Astrocyte (in vitro differentiated cells and primary cell): ENCODE measurements around the gene SRL.

Experiments used
- EZH2 ChIP-seq: IDR thresholded peaks from 2 replicates; pipeline ENCODE4 v1.6.1; 2012; ENCODE audit warnings: mild to moderate bottlenecking, low read length, inconsistent platforms; ENCODE audit not compliant: insufficient read depth
- TF ChIP-seq, protein P1 (sequence below): IDR thresholded peaks from 2 replicates; pipeline ENCODE4 v1.5.1; 2011; ENCODE audit warnings: low read depth, mild to moderate bottlenecking, inconsistent platforms, low read length, moderate library complexity; ENCODE audit not compliant: insufficient read depth

DNA sequence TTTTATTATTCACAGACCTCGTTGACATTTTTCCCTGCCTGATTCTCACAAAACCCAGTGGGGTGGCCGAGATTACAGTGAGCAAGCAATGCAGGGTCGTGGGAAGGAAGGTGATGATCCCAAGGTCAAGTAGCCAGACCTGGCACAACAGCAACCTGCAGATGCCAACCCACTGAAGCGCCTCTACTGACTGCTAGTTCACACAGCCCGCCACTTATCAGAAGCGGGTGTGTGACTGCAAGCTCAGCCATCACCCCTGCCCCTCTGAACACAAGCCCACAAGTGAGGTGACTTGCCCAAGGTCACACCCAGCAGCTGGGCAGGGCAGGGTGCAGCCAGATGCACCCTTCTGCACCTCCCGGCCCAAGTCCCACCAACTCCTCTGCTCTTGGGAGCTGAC, 23.8 kb upstream of the SRL start:
- TF ChIP-seq, protein P1, sequence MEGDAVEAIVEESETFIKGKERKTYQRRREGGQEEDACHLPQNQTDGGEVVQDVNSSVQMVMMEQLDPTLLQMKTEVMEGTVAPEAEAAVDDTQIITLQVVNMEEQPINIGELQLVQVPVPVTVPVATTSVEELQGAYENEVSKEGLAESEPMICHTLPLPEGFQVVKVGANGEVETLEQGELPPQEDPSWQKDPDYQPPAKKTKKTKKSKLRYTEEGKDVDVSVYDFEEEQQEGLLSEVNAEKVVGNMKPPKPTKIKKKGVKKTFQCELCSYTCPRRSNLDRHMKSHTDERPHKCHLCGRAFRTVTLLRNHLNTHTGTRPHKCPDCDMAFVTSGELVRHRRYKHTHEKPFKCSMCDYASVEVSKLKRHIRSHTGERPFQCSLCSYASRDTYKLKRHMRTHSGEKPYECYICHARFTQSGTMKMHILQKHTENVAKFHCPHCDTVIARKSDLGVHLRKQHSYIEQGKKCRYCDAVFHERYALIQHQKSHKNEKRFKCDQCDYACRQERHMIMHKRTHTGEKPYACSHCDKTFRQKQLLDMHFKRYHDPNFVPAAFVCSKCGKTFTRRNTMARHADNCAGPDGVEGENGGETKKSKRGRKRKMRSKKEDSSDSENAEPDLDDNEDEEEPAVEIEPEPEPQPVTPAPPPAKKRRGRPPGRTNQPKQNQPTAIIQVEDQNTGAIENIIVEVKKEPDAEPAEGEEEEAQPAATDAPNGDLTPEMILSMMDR: no peak
- no peak for TF ChIP-seq EZH2
